GM12875 (cell line): ENCODE results near the gene SMIM3.
"Not testable (repeated sequence)": the region's sequence is repeated elsewhere in the genome, so short reads cannot be mapped to it uniquely, and the experiment has no call there.

ENCODE experiments used
- H3K4me3 ChIP-seq: one replicate; pipeline ENCODE4 v1.5.1; 2011; ENCODE audit warnings: low read depth, low read length, control low read depth
- TF ChIP-seq, protein P1 (sequence below): IDR thresholded peaks from 2 replicates; pipeline ENCODE4 v1.5.1; 2011; ENCODE audit warnings: low read depth, mild to moderate bottlenecking, control low read depth, inconsistent platforms, low read length, moderate library complexity, borderline replicate concordance; ENCODE audit not compliant: insufficient read depth

SMIM3 gene

DNA sequence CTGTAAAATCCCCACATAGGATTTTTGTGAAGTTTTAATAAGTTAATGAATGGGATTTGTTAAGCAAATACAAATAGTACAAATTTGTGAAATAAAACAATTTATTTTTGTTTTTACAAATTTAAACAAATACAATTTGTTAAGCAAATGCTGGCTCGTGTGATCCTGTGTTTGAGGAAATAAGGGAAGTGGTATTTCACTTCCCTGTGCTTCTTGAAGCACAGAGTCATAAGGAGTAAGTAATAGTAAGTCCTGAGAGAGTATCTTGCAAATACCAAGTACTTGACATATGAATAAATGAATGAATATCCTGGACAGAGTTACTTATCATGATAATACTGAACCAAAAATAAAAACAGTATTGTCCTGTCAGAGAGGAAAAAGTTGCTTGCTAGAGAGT, 9.1 kb downstream of the SMIM3 start:
- TF ChIP-seq, protein P1, sequence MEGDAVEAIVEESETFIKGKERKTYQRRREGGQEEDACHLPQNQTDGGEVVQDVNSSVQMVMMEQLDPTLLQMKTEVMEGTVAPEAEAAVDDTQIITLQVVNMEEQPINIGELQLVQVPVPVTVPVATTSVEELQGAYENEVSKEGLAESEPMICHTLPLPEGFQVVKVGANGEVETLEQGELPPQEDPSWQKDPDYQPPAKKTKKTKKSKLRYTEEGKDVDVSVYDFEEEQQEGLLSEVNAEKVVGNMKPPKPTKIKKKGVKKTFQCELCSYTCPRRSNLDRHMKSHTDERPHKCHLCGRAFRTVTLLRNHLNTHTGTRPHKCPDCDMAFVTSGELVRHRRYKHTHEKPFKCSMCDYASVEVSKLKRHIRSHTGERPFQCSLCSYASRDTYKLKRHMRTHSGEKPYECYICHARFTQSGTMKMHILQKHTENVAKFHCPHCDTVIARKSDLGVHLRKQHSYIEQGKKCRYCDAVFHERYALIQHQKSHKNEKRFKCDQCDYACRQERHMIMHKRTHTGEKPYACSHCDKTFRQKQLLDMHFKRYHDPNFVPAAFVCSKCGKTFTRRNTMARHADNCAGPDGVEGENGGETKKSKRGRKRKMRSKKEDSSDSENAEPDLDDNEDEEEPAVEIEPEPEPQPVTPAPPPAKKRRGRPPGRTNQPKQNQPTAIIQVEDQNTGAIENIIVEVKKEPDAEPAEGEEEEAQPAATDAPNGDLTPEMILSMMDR: no peak
- no peak overlapping the region for H3K4me3 ChIP-seq

DNA sequence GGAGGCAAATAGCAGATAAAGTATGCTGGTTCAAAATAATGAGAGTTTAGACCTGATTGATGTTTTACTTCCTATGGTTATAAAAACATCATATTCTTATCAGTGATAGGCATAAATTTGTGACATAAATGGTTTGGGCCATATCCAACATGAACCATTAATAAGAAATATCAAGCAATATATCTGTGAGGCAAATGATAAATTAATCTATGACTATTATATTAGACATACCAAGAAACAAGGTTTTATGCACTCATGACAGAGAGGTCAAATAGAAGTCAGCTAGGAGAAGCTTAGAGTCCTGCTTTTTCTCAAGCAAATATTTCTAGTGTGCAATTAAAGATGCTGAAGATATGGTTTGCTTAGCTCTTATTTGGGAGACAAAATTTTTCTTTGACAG, 10.4 kb downstream of the SMIM3 start:
- TF ChIP-seq, protein P1: no peak
- no peak overlapping the region for H3K4me3 ChIP-seq

DNA sequence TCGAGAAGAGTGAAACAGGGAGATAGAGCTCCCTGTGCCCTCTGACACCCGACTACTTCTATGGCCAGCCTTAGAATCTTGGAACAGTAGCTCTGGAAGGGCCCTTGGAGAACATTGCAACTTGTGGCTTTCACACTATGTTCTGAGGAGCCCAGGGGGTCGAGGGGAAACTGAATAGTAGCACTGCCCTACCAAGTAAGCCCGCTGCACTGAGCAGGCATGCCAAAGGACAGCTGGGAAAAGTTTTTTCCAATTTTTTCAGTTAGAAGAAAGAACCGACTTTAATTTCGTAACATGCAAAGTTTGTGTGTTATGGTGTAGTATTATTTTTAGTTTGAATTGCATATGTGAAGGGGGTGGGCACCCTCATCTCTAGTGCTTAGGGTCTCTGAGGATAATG, 10.9 kb downstream of the SMIM3 start:
- TF ChIP-seq, protein P1: no peak
- H3K4me3 ChIP-seq: no peak overlapping the region

DNA sequence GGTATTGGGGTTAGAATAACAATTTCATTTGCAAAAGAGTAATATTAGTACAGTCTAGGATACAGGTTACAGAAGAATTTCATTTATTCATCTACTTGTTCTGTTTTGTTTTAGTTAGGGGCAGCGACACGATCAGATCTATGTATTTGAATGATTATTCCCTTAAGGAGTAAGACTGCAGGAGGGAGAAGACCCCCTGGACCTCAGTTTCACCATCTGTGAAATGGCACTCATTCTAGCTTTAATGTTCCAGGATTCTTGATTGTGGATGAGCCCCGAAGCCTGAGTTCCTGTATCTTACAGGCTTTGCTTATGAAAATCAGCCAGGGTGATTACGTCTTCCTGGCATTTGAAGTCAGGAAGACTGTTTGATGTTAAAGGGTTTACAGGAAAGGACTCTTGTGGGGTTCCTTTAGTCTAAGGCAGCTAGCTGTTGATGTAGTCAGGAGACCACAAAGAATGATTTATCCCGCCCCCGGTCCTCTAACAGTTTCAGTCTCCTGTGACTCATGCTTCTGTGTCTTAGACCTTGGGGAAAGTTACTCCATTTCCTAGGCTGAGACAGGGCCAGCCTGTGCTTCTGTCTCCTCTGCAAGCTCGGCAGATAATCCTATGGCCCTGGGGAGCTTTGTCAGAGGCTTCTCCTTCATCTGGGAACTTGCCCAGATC, 11.5 kb downstream of the SMIM3 start:
- H3K4me3 ChIP-seq: no peak overlapping the region
- TF ChIP-seq, protein P1: no peak

DNA sequence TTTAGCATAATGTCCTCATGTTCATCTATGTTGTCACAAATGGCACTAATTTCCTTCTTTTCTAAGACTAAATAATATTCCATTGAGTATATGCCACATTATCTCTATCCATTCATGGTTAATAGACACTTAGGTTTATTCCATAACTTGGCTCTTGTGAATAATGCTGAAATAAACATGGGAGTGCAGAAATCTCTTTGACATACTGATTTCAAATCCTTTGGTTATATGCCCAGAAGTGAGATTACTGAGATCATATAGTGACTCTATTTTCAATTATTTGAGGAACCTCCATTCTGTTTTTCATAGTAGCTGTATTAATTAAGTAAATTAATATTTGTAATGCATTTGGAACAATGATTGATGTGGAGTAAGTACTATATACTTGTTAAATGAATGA, 13.0 kb downstream of the SMIM3 start:
- TF ChIP-seq, protein P1: no peak
- no peak overlapping the region for H3K4me3 ChIP-seq

DNA sequence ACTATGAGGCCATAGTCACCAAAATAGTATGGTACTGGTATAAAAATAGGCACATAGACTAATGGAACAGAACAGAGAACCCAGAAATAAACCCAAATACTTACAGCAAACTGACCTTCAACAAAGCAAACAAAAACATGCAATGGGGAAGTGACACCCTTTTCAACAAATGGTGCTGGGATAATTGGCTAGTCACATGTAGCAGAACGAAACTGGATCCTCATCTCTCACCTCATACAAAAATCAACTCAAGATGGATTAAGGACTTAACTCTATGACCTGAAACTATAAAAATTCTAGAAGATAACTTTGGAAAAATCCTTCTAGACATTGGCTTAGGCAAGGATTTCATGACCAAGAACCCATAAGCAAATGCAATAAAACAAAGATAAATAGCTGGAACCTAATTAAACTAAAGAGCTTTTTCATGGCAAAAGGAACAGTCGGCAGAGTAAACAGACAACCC, 14.9 kb downstream of the SMIM3 start:
- H3K4me3 ChIP-seq: not testable (repeated sequence)

DNA sequence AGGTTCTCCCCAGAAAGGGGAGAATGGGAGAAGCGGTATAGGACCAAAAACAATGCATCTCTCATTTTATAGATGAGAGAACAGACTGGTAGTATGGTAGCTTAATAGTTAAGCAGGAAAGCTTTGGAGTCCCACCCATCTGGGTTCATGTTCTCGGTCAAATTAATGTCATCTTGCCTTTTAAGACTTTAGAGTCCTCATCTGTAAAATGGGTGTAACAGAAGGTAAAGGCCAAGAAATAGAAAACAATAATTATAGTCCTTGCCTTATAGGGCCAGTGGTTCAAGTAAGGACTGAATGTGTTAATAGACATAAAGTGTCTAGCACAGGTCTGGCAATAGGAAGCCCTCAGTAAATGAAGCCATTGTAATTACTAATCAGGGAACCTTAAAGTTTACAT, 16.4 kb downstream of the SMIM3 start:
- no peak overlapping the region for H3K4me3 ChIP-seq
- TF ChIP-seq, protein P1: no peak

DNA sequence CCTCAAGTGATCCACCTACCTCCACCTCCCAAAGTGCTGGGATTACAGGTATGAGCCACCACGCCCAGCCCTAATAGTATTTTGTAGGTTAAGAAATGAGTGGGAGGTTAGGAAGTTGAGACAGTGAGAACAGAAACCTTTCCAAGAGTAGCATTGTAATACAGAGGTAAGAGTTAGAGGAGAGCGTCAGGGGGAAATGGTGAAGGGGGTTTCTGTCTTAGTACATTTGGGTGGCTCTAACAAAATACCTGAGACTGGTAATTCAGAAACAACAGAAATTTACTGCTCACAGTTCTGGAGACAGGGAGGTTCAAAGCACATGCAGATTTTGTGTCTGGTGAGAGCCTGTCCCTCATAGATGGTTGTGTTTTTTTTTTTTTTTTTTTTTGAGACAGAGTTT, 18.8 kb downstream of the SMIM3 start:
- H3K4me3 ChIP-seq: no peak overlapping the region
- TF ChIP-seq, protein P1: no peak
